Motor neuron (in vitro differentiated cells): ENCODE results near the gene ENTREP3. TPM values are rescaled to one million over a fixed set of nuclear protein-coding genes. Genes with fewer than 3 reads are reported as not detected.

Experiments
- ATAC-seq, 8 experiments: fragments of 200-7000 bp; cut with Tn5 transposase; replicated peaks in 6 of 8; 2 replicates each; pipeline ENCODE4 v1.8.0; 2021; ENCODE audit warnings: mild to moderate bottlenecking in 8 of 8, moderate library complexity in 8 of 8
- H3K27ac ChIP-seq, 2 donors: fragments of 250-450 bp; sonication (Bioruptor Pico); 2 replicates each; pipeline ENCODE4 v1.9.0; 2021; ENCODE audit warnings: antibody characterized with exemption in 2 of 2, mild to moderate bottlenecking in 2 of 2, moderate library complexity in 1 of 2
- H3K4me1 ChIP-seq, 2 donors: fragments of 250-450 bp; sonication (Bioruptor Pico); replicated peaks in 1 of 2; 2 replicates each; pipeline ENCODE4 v1.6.1; 2021; ENCODE audit warnings: antibody characterized with exemption in 2 of 2, mild to moderate bottlenecking in 2 of 2, moderate library complexity in 1 of 2
- H3K4me3 ChIP-seq, 5 donors: fragments of 250-450 bp; sonication (Bioruptor Pico); 2 replicates each; pipeline ENCODE4 v1.9.0; 2021; ENCODE audit warnings: antibody characterized with exemption in 5 of 5, mild to moderate bottlenecking in 5 of 5, moderate library complexity in 4 of 5
- WGBS, 10 experiments: fragments of 450-650 bp; shearing (Covaris generic); methylation state at CpG; one replicate each; pipeline ENCODE4 v1.0.0; 2022; 5-methylcytosine and 5-hydroxymethylcytosine counted together
- in situ Hi-C, 9 experiments: fragments of 400-800 bp; cut with MboI; loops; one replicate each; pipeline ENCODE4 v1.15.0; 2021; ENCODE audit warnings: low sequenced_read_pairs in 9 of 9, low pct_unique_long_range_greater_than_20kb in 2 of 9; ENCODE audit not compliant: unreplicated experiment in 9 of 9
- total RNA-seq, 8 experiments: library from RNA; unstranded; fragments of 300-600 nt; gene quantifications; 2 replicates each; pipeline versions ENCODE4 v1.2.3 to v1.2.4, GENCODE V29; 2022

Gene ENTREP3, protein sequence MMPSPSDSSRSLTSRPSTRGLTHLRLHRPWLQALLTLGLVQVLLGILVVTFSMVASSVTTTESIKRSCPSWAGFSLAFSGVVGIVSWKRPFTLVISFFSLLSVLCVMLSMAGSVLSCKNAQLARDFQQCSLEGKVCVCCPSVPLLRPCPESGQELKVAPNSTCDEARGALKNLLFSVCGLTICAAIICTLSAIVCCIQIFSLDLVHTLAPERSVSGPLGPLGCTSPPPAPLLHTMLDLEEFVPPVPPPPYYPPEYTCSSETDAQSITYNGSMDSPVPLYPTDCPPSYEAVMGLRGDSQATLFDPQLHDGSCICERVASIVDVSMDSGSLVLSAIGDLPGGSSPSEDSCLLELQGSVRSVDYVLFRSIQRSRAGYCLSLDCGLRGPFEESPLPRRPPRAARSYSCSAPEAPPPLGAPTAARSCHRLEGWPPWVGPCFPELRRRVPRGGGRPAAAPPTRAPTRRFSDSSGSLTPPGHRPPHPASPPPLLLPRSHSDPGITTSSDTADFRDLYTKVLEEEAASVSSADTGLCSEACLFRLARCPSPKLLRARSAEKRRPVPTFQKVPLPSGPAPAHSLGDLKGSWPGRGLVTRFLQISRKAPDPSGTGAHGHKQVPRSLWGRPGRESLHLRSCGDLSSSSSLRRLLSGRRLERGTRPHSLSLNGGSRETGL
- total RNA-seq, result 10 to 100 TPM in 6 of 8 experiments, 1 to 10 TPM in 2; 5.5 to 38.6 (median 22.6) TPM

DNA sequence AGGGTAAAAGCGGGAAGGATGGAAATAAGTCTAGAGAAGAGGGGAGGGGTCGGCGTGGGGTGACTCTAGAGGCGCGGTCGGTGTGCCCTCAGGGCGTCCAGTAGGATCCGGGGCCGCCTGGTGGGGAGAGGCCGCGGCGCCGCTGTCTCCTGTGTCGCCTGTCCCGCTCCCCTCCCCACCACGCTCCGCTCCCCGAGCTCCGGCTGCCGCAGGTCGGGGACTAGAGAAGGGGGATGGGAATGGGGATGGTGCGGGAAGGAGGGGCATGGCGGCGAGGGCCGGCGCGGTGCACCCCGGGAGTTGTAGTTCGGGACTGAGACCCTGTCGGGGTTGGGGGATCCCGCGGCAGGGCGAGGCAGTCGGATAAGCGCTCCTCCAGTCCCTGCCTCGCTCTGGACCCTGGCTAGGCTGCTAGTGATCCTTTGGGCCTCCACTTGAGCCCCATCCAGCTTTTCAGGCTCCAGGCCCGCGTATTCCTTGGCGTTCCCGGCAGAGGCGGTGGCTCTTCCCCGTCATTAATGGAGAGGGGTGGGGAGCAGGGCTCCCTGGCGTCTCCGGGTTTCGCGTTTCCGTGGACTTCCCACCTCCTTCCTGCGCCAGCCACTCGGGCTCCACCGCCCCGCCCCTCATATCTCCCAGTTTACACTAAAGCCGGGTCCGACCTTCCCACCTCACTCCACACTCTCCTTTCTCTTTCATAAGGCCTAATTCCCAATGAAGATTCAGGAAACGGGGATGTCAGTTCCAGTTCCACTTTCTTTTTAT, at the start of gene ENTREP3:
Gene ENTREP3 (minus strand): TSS at position 241 of the 765 bp plus-strand sequence. CDS start 606 bp downstream, outside the sequence.
- Histone ChIP-seq H3K4me3 (peak within 1 kb of the TSS; percentile 54 to 89 (median 67)), H3K27ac (peak within 1 kb of the TSS; percentile 79 to 89), H3K4me1 (peaks cover 24 to 30% of the 10 kb centered on the region in 2 donors)
- in situ Hi-C loops, result no loop called here
- 0 to 31% (median 2%) methylated on average over 1 to 13 of the region's 54 CpGs; no CpG with 5 or more reads in 5 of the 10 experiments for WGBS, 10 experiments
- peak; percentile 67 to 87 (median 84) for ATAC-seq

DNA sequence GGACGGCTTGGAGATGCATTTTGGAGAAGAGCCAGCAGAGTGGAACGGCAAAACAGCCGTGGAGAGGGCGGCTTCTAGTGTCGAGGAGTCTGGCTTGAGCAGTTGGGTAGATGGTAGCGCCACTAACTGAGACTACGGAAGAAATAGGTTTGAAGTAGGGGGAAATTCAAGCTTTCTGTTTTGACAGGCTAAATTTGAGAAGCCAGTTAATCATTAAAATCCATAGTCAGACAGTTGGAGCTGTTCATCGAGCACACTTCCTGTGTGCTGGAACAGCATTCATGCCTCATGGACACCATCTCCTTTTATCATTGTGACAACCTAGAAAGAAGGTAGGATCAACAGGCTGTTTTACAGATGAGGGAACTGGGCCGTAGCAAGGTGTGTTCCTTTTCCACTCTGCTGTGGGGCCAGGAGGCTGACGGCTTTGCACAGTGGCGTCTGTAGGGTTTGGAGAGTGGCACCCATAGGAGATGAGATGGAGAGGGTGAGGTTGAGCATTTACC, 49.3 kb upstream of the ENTREP3 start:
- in situ Hi-C loops, result no loop called here
- H3K4me1 ChIP-seq, result peaks cover 9 to 11% of the 10 kb centered on the region in 2 donors
- no peak overlapping the region for H3K4me3 ChIP-seq
- H3K27ac ChIP-seq, result no peak overlapping the region
- no peak for ATAC-seq
- 53 to 100% (median 89%) methylated on average over 2 to 10 of the region's 11 CpGs for WGBS, 10 experiments

GRCh38 chr1:155301342-155301841, 46.1 kb upstream of the ENTREP3 start, which contains the start of gene PKLR:
Gene PKLR, minus strand, starts transcription at chr1:155301438. Its CDS starts 43 bp downstream, at chr1:155301395.
- WGBS, 10 experiments, result 0 to 94% (median 77%) methylated on average over 1 to 5 of the region's 5 CpGs; no CpG with 5 or more reads in 2 of the 10 experiments
- Histone ChIP-seq H3K27ac (no peak within 1 kb of the TSS), H3K4me3 (no peak within 1 kb of the TSS), H3K4me1 (peaks cover 18 to 21% of the 10 kb centered on the region in 2 donors)
- no peak for ATAC-seq
- in situ Hi-C loops, result no loop called here

DNA sequence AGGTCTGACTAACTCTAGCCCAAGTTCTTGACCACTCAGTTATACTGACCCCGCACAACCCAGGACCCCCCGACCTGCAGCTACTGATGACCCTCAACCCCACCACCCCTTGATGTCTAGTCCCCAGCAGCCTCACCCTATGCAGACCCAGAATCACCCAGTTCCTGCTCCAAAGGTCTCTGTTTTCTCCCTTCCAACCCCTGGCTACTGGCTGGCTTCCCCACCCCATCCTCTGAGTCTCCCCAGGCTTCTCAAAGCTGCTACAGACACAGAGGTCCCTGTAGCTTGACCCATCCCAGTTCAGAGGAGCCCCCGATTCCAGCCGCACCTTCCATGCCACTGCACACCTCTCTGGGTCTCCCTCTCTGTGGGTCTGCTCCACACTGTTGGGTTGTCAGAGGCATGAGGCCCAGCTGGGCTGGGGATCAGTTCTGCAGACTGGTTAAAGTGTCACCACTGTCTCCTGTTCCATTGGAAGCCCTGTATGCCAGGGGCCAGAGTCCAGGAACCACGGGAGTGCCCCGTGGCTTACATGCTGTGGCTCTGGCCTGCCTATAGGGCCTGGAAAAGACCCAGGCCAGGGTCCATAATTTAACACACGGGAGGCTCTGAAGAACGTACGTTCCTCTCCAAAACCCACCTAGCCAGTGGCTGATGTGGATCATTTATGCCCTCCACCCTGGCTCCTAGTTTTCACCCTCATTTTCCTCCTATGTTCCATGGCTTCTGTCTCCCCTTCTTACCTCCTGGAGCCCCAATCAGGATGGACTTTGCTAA, 45.5 kb upstream of the ENTREP3 start:
- 42 to 100% (median 83%) methylated on average over 2 to 8 of the region's 9 CpGs; no CpG with 5 or more reads in 2 of the 10 experiments for WGBS, 10 experiments
- in situ Hi-C loops, result no loop called here
- Histone ChIP-seq H3K27ac (no peak overlapping the region), H3K4me3 (no peak overlapping the region), H3K4me1 (peaks cover 18 to 23% of the 10 kb centered on the region in 2 donors)
- no peak for ATAC-seq

- Histone ChIP-seq H3K4me3 (no peak overlapping the region), H3K27ac (no peak overlapping the region), H3K4me1 (peaks cover 18 to 23% of the 10 kb centered on the region in 2 donors)
- 80 to 93% (median 90%) methylated on average over 1 to 8 of the region's 8 CpGs; no CpG with 5 or more reads in 3 of the 10 experiments for WGBS, 10 experiments
- no peak for ATAC-seq
- in situ Hi-C loops, result no loop called here
These were observed 44.7 kb upstream of the ENTREP3 start for GRCh38 chr1:155300024-155300423.

DNA sequence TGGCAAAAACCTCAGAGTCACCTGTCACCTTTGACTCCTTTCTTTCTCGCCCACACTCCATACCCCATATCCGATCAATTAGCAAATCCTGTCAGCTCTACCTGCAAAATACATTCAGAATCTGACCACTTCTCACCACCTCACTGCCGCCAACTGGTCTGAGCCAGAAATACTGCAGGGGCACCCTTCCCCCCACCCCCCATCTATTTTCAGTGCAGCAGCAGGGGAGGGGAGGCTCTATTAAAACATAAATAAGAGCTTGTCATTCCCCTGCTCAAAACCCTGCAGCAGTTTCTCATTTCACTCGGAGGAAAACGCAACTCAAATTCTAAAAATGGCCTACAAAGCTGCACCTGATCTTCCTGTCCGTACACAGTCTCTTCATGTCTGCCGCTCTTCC, 42.1 kb upstream of the ENTREP3 start:
- peaks cover 18 to 23% of the 10 kb centered on the region in 2 donors for H3K4me1 ChIP-seq
- ATAC-seq, result peak in 5 of 8 experiments; percentile 66 to 90 (median 87)
- peak overlapping the region; percentile 62 to 73 for H3K27ac ChIP-seq
- 0 to 82% (median 61%) methylated on average over 1 to 7 of the region's 7 CpGs for WGBS, 10 experiments
- in situ Hi-C loops, result no loop called here
- no peak overlapping the region for H3K4me3 ChIP-seq

DNA sequence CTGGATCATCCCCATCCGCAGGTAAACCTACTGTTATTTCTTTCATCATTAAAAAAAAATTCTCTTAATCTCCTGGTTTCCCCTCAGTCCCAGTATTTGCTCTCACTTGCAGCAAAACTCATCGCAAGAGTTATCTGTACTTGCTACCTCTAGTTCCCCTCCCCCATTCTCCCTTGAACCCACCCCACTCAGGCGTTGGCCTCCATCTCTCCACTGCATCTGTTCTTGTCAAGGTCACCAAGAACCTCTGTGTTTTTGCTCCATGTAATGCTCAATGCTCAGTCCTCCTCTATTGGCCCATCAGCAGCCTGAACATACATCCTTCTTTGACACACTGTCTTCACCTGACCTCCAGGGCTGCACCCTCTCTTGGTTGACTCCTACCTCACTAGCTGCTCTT, 41.4 kb upstream of the ENTREP3 start:
- 86 to 100% (median 97%) methylated on average over 1 to 3 of the region's 3 CpGs; no CpG with 5 or more reads in 4 of the 10 experiments for WGBS, 10 experiments
- in situ Hi-C loops, result no loop called here
- ATAC-seq, result no peak
- H3K27ac ChIP-seq, result peak overlapping the region; percentile 62 to 73
- peaks cover 18 to 23% of the 10 kb centered on the region in 2 donors for H3K4me1 ChIP-seq
- no peak overlapping the region for H3K4me3 ChIP-seq

DNA sequence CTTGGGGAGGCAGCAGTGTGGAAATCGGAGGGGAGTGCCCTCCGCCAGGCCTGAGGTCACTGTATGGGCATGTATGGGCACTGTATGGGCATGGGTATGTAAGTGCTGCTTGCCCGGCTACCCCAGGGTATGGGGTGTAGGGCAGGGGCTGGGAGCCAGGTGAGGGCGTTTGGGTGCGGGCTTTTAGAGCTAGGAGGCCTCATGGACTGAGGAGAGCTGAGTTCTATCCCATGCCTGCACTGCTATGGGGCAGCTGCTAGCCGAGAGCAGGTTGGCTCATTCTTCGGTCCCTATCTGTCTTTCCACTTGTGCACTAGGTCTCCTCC, 40.6 kb upstream of the ENTREP3 start:
- Histone ChIP-seq H3K4me3 (no peak overlapping the region), H3K4me1 (peaks cover 18 to 23% of the 10 kb centered on the region in 2 donors), H3K27ac (no peak overlapping the region)
- no peak for ATAC-seq
- in situ Hi-C loops, result no loop called here
- 50 to 100% (median 90%) methylated on average over 1 to 6 of the region's 7 CpGs; no CpG with 5 or more reads in 3 of the 10 experiments for WGBS, 10 experiments

- 8 to 28% (median 18%) methylated on average over 8 to 16 of the region's 47 CpGs; no CpG with 5 or more reads in 6 of the 10 experiments for WGBS, 10 experiments
- Histone ChIP-seq H3K27ac (no peak overlapping the region), H3K4me3 (no peak overlapping the region), H3K4me1 (peaks cover 18 to 23% of the 10 kb centered on the region in 2 donors)
- in situ Hi-C loops, result no loop called here
- peak in 5 of 8 experiments; percentile 9 to 71 (median 59) for ATAC-seq
These were observed 40.1 kb upstream of the ENTREP3 start for GRCh38 chr1:155295183-155295941.

GRCh38 chr1:155294520-155295182, 39.4 kb upstream of the ENTREP3 start:
- Histone ChIP-seq H3K4me1 (peaks cover 18 to 23% of the 10 kb centered on the region in 2 donors), H3K27ac (no peak overlapping the region), H3K4me3 (no peak overlapping the region)
- WGBS, 10 experiments, result 42 to 88% (median 58%) methylated on average over 10 to 32 of the region's 46 CpGs; no CpG with 5 or more reads in 4 of the 10 experiments
- in situ Hi-C loops, result no loop called here
- peak in 2 of 8 experiments; percentile 13 to 19 for ATAC-seq
